H1 (cell line): Measurements from ENCODE around the gene SLC35B2. TPM values are rescaled to one million over a fixed set of nuclear protein-coding genes. Genes with fewer than 3 reads are reported as not detected.

Experiments used
- POLR2A ChIP-seq, 2 experiments: IDR thresholded peaks; 1 replicate in 1 of 2; 2 replicates in 1 of 2; pipeline ENCODE4 v1.6.1; 2011; ENCODE audit warnings: low read depth in 2 of 2, low read length in 2 of 2, mild to moderate bottlenecking in 2 of 2; ENCODE audit errors: control extremely low read depth in 1 of 2
- polyA plus RNA-seq, 7 experiments: library from polyadenylated mRNA; depleted of rRNA in 3 of 7; stranded (reverse) in 5 of 7; unstranded in 2 of 7; fragments of >200 nt in 5 of 7; fragments of 200-250 nt in 2 of 7; gene quantifications; 1 replicate in 5 of 7; 2 replicates in 1 of 7; 4 replicates in 1 of 7; pipeline versions ENCODE4 v1.2.1 to v1.2.3, GENCODE V29; 2011 to 2013; ENCODE audit warnings: missing spikeins in 2 of 7, mixed read lengths in 2 of 7
- total RNA-seq: library from RNA; stranded (reverse); fragmentation: NEBNext Ultra II Directional; extraction: Animal tissue kit (Norgen Biotek cat#: 25700); gene quantifications from 2 replicates; pipeline ENCODE4 v1.2.1, GENCODE V29; 2021

Gene SLC35B2
- total and polyA plus RNA-seq, 2 of the 8 experiments (the other 6 are each of a cell fraction or from before 2014, with no cell fraction given), result 29.5 to 65.0 TPM

DNA sequence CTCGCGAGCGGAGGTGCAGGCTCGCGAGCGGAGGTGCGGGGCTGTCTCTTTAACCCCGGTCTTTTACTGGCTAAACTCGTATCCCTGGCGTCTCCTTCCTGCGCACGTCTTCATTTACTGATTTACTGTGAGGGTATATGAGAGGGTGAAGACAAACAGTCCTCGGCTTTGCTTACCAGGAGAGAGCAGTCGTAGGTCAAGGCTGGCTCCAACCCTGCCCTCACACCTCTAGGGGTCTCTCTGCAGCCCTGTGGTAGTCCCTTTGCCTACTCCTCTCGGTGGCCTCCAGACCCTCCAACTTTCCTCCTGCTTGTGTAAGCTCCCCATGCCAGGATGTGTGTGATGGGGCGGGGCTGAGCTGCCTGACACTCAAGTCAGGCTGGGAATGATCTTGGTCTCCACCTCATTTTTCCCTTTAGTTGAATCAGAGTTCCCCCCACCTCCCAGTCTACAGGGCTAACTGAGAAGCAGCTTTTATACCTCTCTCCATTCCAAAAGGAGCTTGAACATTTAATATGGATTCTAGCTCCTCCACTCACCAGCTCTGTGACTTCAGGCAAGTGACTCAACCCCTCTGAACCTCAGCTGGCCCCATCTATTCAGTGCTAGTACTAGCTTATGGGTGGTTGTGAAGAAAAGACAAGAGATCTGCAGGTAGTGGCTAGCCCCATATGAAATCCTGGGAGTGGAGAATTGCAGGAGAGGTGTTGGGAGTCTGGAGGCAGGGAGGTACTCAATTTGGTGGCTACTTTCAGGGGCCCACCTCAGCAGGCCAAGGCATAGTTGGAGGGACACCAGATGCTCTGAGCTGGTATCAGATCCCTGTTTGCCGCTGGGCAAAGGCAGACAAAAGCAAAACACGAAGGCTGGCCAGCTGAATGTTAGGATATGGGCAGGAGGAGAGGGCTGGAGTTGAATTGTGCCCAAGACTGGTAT is 33.0 kb downstream of the SLC35B2 start (continued):
- TF ChIP-seq POLR2A (IDR thresholded peaks at IDR 0.05; ENCODE audit: control extremely low read depth in 1 of 2, low read depth in 2 of 2, low read length in 2 of 2), result peak in 1 of 2 experiments; percentile 60; a peak in 1 of 3 replicates
